ENCODE results near the gene LMBR1.

- TF ChIP-seq CREB1 (IDR thresholded peaks at IDR 0.05; ENCODE audit: low read depth), result no peak
- no peak for TF ChIP-seq TAF1 (IDR thresholded peaks at IDR 0.05; ENCODE audit: low read depth)
- TF ChIP-seq NFIC (IDR thresholded peaks at IDR 0.05), result no peak
- no peak for TF ChIP-seq FOXM1 (IDR thresholded peaks at IDR 0.05; ENCODE audit: borderline replicate concordance, low read depth)
- TF ChIP-seq CEBPB (IDR thresholded peaks at IDR 0.05), result no peak
Measured at GRCh38 chr7:156759579-156760202, 133.3 kb downstream of the LMBR1 start.
